H1 (cell line): ENCODE data around the gene COL25A1. TPM values are rescaled to one million over a fixed set of nuclear protein-coding genes. Genes with fewer than 3 reads are reported as not detected.
A peak's percentile ranks its signal among the peaks of the same experiment; 100 is the strongest.

ENCODE experiments used
- CTCF ChIA-PET: fragments of 300-600 bp; sonication (Branson Sonifier 250); formaldehyde crosslinking; loops from one replicate; lab custom pipeline; 2021; ENCODE audit not compliant: partially characterized antibody; lab: Charles Lee
- POLR2A ChIA-PET: fragments of 300-600 bp; sonication (Branson Sonifier 250); formaldehyde crosslinking; loops from one replicate; lab custom pipeline; 2021; ENCODE audit warnings: inconsistent platforms; ENCODE audit not compliant: partially characterized antibody; lab: Charles Lee
- DNase-seq, 2 experiments: peaks; one replicate each; pipeline versions ENCODE4 v3.0.0 to v3.0.0-alpha.2; 2010 to 2022; ENCODE audit warnings: low spot score in 2 of 2, low read depth in 1 of 2, mixed read lengths in 1 of 2
- FAIRE-seq: peaks from 2 replicates; lab custom pipeline; 2011; peaks lifted over from hg19 to GRCh38; lab: Jason Lieb, UNC
- H2AFZ ChIP-seq: 2 replicates; pipeline ENCODE4 v1.8.1; 2012; ENCODE audit warnings: low read length, inconsistent platforms
- H2AK5ac ChIP-seq: 2 replicates; pipeline ENCODE4 v1.6.1; 2013; ENCODE audit warnings: low read depth, low read length
- H2BK120ac ChIP-seq: replicated peaks from 2 replicates; pipeline ENCODE3; 2013; ENCODE audit warnings: low read depth, low read length, inconsistent platforms
- H2BK12ac ChIP-seq: 2 replicates; pipeline ENCODE4 v1.6.1; 2013; ENCODE audit warnings: low read depth, low read length
- H2BK15ac ChIP-seq: 2 replicates; pipeline ENCODE4 v1.6.1; 2013; ENCODE audit warnings: low read length
- H2BK20ac ChIP-seq: 2 replicates; pipeline ENCODE4 v1.6.1; 2013; ENCODE audit warnings: low read length
- H2BK5ac ChIP-seq: 2 replicates; pipeline ENCODE4 v1.6.1; 2013; ENCODE audit warnings: low read depth, low read length
- H3K14ac ChIP-seq: 2 replicates; pipeline ENCODE4 v1.6.1; 2013; ENCODE audit warnings: inconsistent platforms; ENCODE audit not compliant: insufficient read length
- H3K18ac ChIP-seq: 2 replicates; pipeline ENCODE4 v1.6.1; 2013; ENCODE audit warnings: low read length; ENCODE audit errors: extremely low read depth
- H3K23ac ChIP-seq: 2 replicates; pipeline ENCODE4 v1.6.1; 2013; ENCODE audit warnings: inconsistent platforms; ENCODE audit not compliant: insufficient read length
- H3K23me2 ChIP-seq: 2 replicates; pipeline ENCODE4 v1.6.1; 2013; ENCODE audit warnings: low read depth, low read length
- H3K27ac ChIP-seq: 2 replicates; pipeline ENCODE4 v1.6.1; 2011; ENCODE audit warnings: low read depth, low read length, inconsistent platforms
- H3K27me3 ChIP-seq, 4 experiments: replicated peaks in 1 of 4; 1 replicate in 1 of 4; 2 replicates in 3 of 4; pipeline versions ENCODE4 v1.6.1 to v1.8.1; 2011 to 2013; ENCODE audit warnings: low read length in 3 of 4, mild to moderate bottlenecking in 3 of 4, inconsistent platforms in 2 of 4, mixed read lengths in 2 of 4, moderate library complexity in 1 of 4; ENCODE audit not compliant: control insufficient read depth in 3 of 4, insufficient read depth in 3 of 4; ENCODE audit errors: extremely low read depth in 1 of 4
- H3K36me3 ChIP-seq, 4 experiments: 2 replicates each; pipeline versions ENCODE4 v1.6.1 to v1.8.1; 2011 to 2013; ENCODE audit warnings: mild to moderate bottlenecking in 4 of 4, low read length in 3 of 4, moderate library complexity in 2 of 4, control low read depth in 1 of 4, inconsistent platforms in 1 of 4; ENCODE audit not compliant: insufficient read depth in 4 of 4, control insufficient read depth in 2 of 4
- H3K4ac ChIP-seq: replicated peaks from 2 replicates; pipeline ENCODE3; 2013; ENCODE audit warnings: low read length, low read depth, mixed read lengths, inconsistent platforms; ENCODE audit not compliant: insufficient read length
- H3K4me1 ChIP-seq, 4 experiments: replicated peaks in 1 of 4; 1 replicate in 1 of 4; 2 replicates in 3 of 4; pipeline versions ENCODE4 v1.6.1 to v1.8.1; 2011 to 2013; ENCODE audit warnings: low read length in 3 of 4, inconsistent platforms in 2 of 4, mixed read lengths in 1 of 4; ENCODE audit not compliant: insufficient read depth in 4 of 4, control insufficient read depth in 3 of 4
- H3K4me2 ChIP-seq, 2 experiments: 2 replicates each; pipeline versions ENCODE4 v1.6.1 to v1.8.1; 2011 to 2013; ENCODE audit warnings: low read depth in 2 of 2, low read length in 2 of 2, control low read depth in 1 of 2, inconsistent platforms in 1 of 2, mild to moderate bottlenecking in 1 of 2; ENCODE audit not compliant: insufficient read depth in 1 of 2
- H3K4me3 ChIP-seq, 4 experiments: fragments of 200-600, 300-600 bp in 1 of 4; sonication (generic), shearing (Covaris generic), sonication (Bioruptor Twin) in 1 of 4; 2 replicates each; pipeline versions ENCODE4 v1.5.1 to v1.8.1; 2011 to 2016; ENCODE audit warnings: low read length in 4 of 4, low read depth in 3 of 4, control low read depth in 2 of 4, inconsistent platforms in 2 of 4, mild to moderate bottlenecking in 2 of 4, mixed read lengths in 1 of 4, moderate library complexity in 1 of 4; ENCODE audit not compliant: insufficient read depth in 2 of 4; ENCODE audit errors: extremely low read depth in 1 of 4
- H3K56ac ChIP-seq: replicated peaks from 2 replicates; pipeline ENCODE3; 2013; ENCODE audit warnings: low read depth, mild to moderate bottlenecking, mixed read lengths, low read length, inconsistent platforms; ENCODE audit not compliant: insufficient read length
- H3K79me1 ChIP-seq: 2 replicates; pipeline ENCODE4 v1.6.1; 2013; ENCODE audit warnings: low read depth, low read length, control low read depth
- H3K79me2 ChIP-seq, 2 experiments: 2 replicates each; pipeline versions ENCODE4 v1.6.1 to v1.8.1; 2012 to 2013; ENCODE audit warnings: low read length in 2 of 2, mild to moderate bottlenecking in 2 of 2, inconsistent platforms in 1 of 2; ENCODE audit not compliant: insufficient read depth in 2 of 2, control insufficient read depth in 1 of 2
- H3K9ac ChIP-seq, 4 experiments: replicated peaks in 1 of 4; 1 replicate in 1 of 4; 2 replicates in 3 of 4; pipeline versions ENCODE4 v1.6.1 to v1.8.1; 2011 to 2013; ENCODE audit warnings: low read depth in 3 of 4, low read length in 3 of 4, control low read depth in 2 of 4, mild to moderate bottlenecking in 2 of 4, moderate library complexity in 2 of 4, inconsistent platforms in 1 of 4; ENCODE audit errors: extremely low read depth in 1 of 4
- H3K9me3 ChIP-seq, 2 experiments: 2 replicates each; pipeline versions ENCODE4 v1.6.1 to v1.8.1; 2012 to 2013; ENCODE audit warnings: mild to moderate bottlenecking in 2 of 2, moderate library complexity in 2 of 2, control low read depth in 1 of 2, inconsistent platforms in 1 of 2, low read depth in 1 of 2, low read length in 1 of 2, mixed read lengths in 1 of 2; ENCODE audit not compliant: insufficient read depth in 2 of 2
- H4K20me1 ChIP-seq, 2 experiments: replicated peaks in 1 of 2; 2 replicates each; pipeline versions ENCODE3 to v1.8.1; 2011 to 2013; ENCODE audit warnings: inconsistent platforms in 2 of 2, low read length in 2 of 2, mild to moderate bottlenecking in 1 of 2; ENCODE audit not compliant: insufficient read depth in 2 of 2, control insufficient read depth in 1 of 2
- H4K5ac ChIP-seq: 2 replicates; pipeline ENCODE4 v1.6.1; 2013; ENCODE audit warnings: low read length, low read depth, mixed read lengths, inconsistent platforms; ENCODE audit not compliant: insufficient read length
- H4K8ac ChIP-seq: 2 replicates; pipeline ENCODE4 v1.8.0; 2013; ENCODE audit warnings: mild to moderate bottlenecking, moderate library complexity, low read length, inconsistent platforms; ENCODE audit not compliant: insufficient read depth; ENCODE audit errors: extremely low read depth
- H4K91ac ChIP-seq: replicated peaks from 2 replicates; pipeline ENCODE3; 2013; ENCODE audit warnings: low read length, mixed read lengths, inconsistent platforms; ENCODE audit not compliant: insufficient read length
- BRCA1 ChIP-seq: IDR thresholded peaks from 2 replicates; pipeline ENCODE4 v1.6.1; 2012; ENCODE audit warnings: low read depth, low read length, improper control_type of control experiment
- CHD1 ChIP-seq: IDR thresholded peaks from 2 replicates; pipeline ENCODE4 v1.6.1; 2012; ENCODE audit warnings: low read depth, low read length, improper control_type of control experiment
- FOSL1 ChIP-seq: IDR thresholded peaks from 2 replicates; pipeline ENCODE4 v1.6.1; 2011; ENCODE audit warnings: mild to moderate bottlenecking, low read depth, low read length, moderate library complexity; ENCODE audit not compliant: insufficient read depth
- HDAC6 ChIP-seq: IDR thresholded peaks from one replicate; pipeline ENCODE4 v1.7.1; 2012; ENCODE audit warnings: low read depth, mild to moderate bottlenecking, inconsistent platforms, low read length, moderate library complexity
- JUND ChIP-seq: IDR thresholded peaks from 2 replicates; pipeline ENCODE4 v1.6.1; 2011; ENCODE audit warnings: mild to moderate bottlenecking, improper control_type of control experiment, low read length
- KDM1A ChIP-seq: fragments of 200-600, 300-600 bp; sonication (generic); IDR thresholded peaks from 2 replicates; pipeline ENCODE4 v1.7.1; 2016; ENCODE audit warnings: mild to moderate bottlenecking, low read length, borderline replicate concordance
- MAX ChIP-seq: IDR thresholded peaks from 2 replicates; pipeline ENCODE4 v1.6.1; 2012; ENCODE audit warnings: inconsistent platforms
- NRF1 ChIP-seq: IDR thresholded peaks from 2 replicates; pipeline ENCODE4 v1.6.1; 2011; ENCODE audit warnings: mild to moderate bottlenecking, low read depth, low read length, improper control_type of control experiment
- POU5F1 ChIP-seq: IDR thresholded peaks from 2 replicates; pipeline ENCODE4 v1.6.1; 2011; ENCODE audit warnings: low read depth, mild to moderate bottlenecking, low read length, moderate library complexity
- RAD21 ChIP-seq, 2 experiments: IDR thresholded peaks in 1 of 2; conservative IDR thresholded peaks in 1 of 2; 2 replicates each; pipeline ENCODE4 v1.6.1; 2011; ENCODE audit warnings: low read depth in 2 of 2, low read length in 2 of 2, improper control_type of control experiment in 1 of 2, inconsistent platforms in 1 of 2, mild to moderate bottlenecking in 1 of 2, moderate library complexity in 1 of 2
- TCF12 ChIP-seq: IDR thresholded peaks from 2 replicates; pipeline ENCODE4 v1.6.1; 2011; ENCODE audit warnings: low read depth, mild to moderate bottlenecking, low read length
- TEAD4 ChIP-seq: IDR thresholded peaks from 2 replicates; pipeline ENCODE4 v1.6.1; 2012; ENCODE audit warnings: low read depth, low read length, inconsistent platforms, mixed read lengths
- USF2 ChIP-seq: IDR thresholded peaks from 2 replicates; pipeline ENCODE4 v1.6.1; 2011; ENCODE audit warnings: low read length, improper control_type of control experiment
- WGBS, 2 experiments: shearing (Covaris generic) in 1 of 2; methylation state at CpG; one replicate each; pipeline versions ENCODE4 v1.1.6 to v1.1.7; 2013 to 2015; ENCODE audit warnings: low lambda C conversion rate in 2 of 2, mixed read lengths in 2 of 2, inconsistent platforms in 1 of 2, low coverage in 1 of 2, missing lambda C conversion rate in 1 of 2; ENCODE audit not compliant: insufficient replicate concordance in 2 of 2, insufficient coverage in 1 of 2, insufficient read length in 1 of 2; ENCODE audit errors: extremely low coverage in 1 of 2, missing lambda C conversion rate in 1 of 2; 5-methylcytosine and 5-hydroxymethylcytosine counted together
- polyA plus RNA-seq, 7 experiments: library from polyadenylated mRNA; depleted of rRNA in 3 of 7; stranded (reverse) in 5 of 7; unstranded in 2 of 7; fragments of >200 nt in 5 of 7; fragments of 200-250 nt in 2 of 7; gene quantifications; 1 replicate in 5 of 7; 2 replicates in 1 of 7; 4 replicates in 1 of 7; pipeline versions ENCODE4 v1.2.1 to v1.2.3, GENCODE V29; 2011 to 2013; ENCODE audit warnings: missing spikeins in 2 of 7, mixed read lengths in 2 of 7
- total RNA-seq: library from RNA; stranded (reverse); fragmentation: NEBNext Ultra II Directional; extraction: Animal tissue kit (Norgen Biotek cat#: 25700); gene quantifications from 2 replicates; pipeline ENCODE4 v1.2.1, GENCODE V29; 2021

Gene COL25A1
- total and polyA plus RNA-seq, 2 of the 8 experiments (the other 6 are each of a cell fraction or from before 2014, with no cell fraction given) = 1.1 to 8.3 TPM

- H2BK12ac ChIP-seq = no peak overlapping the region
- no peak overlapping the region for H2BK20ac ChIP-seq
- H3K9ac ChIP-seq = no peak overlapping the region
- no peak overlapping the region for H2AK5ac ChIP-seq
- no peak overlapping the region for H4K5ac ChIP-seq
- no peak overlapping the region for H3K4me3 ChIP-seq
- H3K79me1 ChIP-seq = no peaks in the 10 kb centered on the region
- H2BK5ac ChIP-seq = no peak overlapping the region
- H2BK120ac ChIP-seq = no peak overlapping the region
- no peaks in the 10 kb centered on the region for H3K23me2 ChIP-seq
- H4K8ac ChIP-seq = no peak overlapping the region
- no peak overlapping the region for H3K18ac ChIP-seq
- H3K4ac ChIP-seq = no peak overlapping the region
- H3K27ac ChIP-seq = no peak overlapping the region
- FAIRE-seq (peak; percentile 45), DNase-seq (no peak)
- 84% methylated on average over 1 of the region's 1 CpG; no CpG with 5 or more reads in 1 of the 2 experiments for WGBS, 2 experiments
- H2AFZ ChIP-seq = no peak overlapping the region
- H4K91ac ChIP-seq = no peak overlapping the region
- H3K36me3 ChIP-seq = no peaks in the 10 kb centered on the region
- H3K23ac ChIP-seq = no peak overlapping the region
- no peak overlapping the region for H3K4me2 ChIP-seq
- H4K20me1 ChIP-seq = no peaks in the 10 kb centered on the region
- no peak overlapping the region for H3K14ac ChIP-seq
- H3K79me2 ChIP-seq = no peaks in the 10 kb centered on the region
- no peak overlapping the region for H3K56ac ChIP-seq
- H2BK15ac ChIP-seq = no peak overlapping the region
- no peaks in the 10 kb centered on the region for H3K27me3 ChIP-seq
- H3K9me3 ChIP-seq = no peaks in the 10 kb centered on the region
- CTCF ChIA-PET = interaction anchor here (0.9 kb wide), 1 partner anchor 31 kb away, joined by 3 read pairs; no protein-coding TSS in a partner anchor
- POLR2A ChIA-PET = no interaction called here
- peaks cover 0 to 3% (median 0%) of the 10 kb centered on the region in 4 experiments; a peak in 1 of 7 replicates for H3K4me1 ChIP-seq
- TF ChIP-seq CHD1 (no peak), RAD21 (IDR thresholded peaks at IDR 0.05 in 1 of 2, conservative IDR thresholded peaks at IDR 0.05 in 1 of 2; ENCODE audit: low read depth in 2 of 2, low read length in 2 of 2) (no peak), TCF12 (no peak), MAX (no peak), NRF1 (no peak), KDM1A (no peak), HDAC6 (no peak), BRCA1 (no peak), JUND (no peak), FOSL1 (no peak), TEAD4 (no peak), POU5F1 (no peak), USF2 (no peak)
Measured at GRCh38 chr4:109207061-109207460, 95.4 kb downstream of the COL25A1 start.
